ENCODE data around the gene TRPM4.
A peak's percentile ranks its signal among the peaks of the same experiment; 100 is the strongest.

The TRPM4 gene

DNA sequence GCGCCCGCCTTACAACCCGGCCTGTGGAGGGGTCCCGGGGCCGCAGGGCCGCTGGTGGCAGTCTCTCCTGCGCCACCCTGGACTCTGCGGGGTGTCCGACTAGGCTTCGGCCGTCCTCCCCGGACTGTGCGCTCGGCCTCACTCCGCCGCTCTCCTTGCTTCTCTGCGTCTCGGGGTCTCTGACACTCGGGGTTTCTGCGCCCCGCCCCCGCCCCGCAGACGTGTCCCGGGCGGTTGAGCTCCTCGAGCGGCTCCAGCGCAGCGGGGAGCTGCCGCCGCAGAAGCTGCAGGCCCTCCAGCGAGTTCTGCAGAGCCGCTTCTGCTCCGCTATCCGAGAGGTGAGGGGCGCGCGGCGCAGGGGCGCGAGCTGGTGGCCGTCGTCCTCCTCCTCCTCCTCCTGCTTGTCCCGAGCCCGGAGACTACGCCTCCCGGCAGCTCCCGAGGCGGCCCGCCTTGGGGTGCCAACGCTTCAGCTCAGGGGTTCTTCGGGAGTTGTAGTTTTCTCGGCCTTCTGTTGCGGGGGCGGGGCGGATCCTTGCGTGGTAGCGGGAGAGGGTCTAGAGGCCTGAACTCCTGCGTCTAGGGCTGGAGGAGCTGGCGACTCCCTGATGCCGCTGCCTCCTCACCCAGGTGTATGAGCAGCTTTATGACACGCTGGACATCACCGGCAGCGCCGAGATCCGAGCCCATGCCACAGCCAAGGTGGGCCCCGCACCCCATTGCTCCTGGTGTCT is 42.8 kb upstream of the TRPM4 start:
- DNase-seq (ENCODE audit: insufficient read length, low spot score) (no peak), FAIRE-seq (no peak)
- TF ChIP-seq, protein P1, sequence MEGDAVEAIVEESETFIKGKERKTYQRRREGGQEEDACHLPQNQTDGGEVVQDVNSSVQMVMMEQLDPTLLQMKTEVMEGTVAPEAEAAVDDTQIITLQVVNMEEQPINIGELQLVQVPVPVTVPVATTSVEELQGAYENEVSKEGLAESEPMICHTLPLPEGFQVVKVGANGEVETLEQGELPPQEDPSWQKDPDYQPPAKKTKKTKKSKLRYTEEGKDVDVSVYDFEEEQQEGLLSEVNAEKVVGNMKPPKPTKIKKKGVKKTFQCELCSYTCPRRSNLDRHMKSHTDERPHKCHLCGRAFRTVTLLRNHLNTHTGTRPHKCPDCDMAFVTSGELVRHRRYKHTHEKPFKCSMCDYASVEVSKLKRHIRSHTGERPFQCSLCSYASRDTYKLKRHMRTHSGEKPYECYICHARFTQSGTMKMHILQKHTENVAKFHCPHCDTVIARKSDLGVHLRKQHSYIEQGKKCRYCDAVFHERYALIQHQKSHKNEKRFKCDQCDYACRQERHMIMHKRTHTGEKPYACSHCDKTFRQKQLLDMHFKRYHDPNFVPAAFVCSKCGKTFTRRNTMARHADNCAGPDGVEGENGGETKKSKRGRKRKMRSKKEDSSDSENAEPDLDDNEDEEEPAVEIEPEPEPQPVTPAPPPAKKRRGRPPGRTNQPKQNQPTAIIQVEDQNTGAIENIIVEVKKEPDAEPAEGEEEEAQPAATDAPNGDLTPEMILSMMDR (IDR thresholded peaks at IDR 0.05; ENCODE audit: insufficient read depth, missing control alignments): no peak

GRCh38 chr19:49116544-49116943 is 41.0 kb upstream of the TRPM4 start:
- no peak for DNase-seq (ENCODE audit: insufficient read length, low spot score)
- TF ChIP-seq, protein P1 (IDR thresholded peaks at IDR 0.05; ENCODE audit: insufficient read depth, missing control alignments): no peak
- FAIRE-seq: no peak

DNA sequence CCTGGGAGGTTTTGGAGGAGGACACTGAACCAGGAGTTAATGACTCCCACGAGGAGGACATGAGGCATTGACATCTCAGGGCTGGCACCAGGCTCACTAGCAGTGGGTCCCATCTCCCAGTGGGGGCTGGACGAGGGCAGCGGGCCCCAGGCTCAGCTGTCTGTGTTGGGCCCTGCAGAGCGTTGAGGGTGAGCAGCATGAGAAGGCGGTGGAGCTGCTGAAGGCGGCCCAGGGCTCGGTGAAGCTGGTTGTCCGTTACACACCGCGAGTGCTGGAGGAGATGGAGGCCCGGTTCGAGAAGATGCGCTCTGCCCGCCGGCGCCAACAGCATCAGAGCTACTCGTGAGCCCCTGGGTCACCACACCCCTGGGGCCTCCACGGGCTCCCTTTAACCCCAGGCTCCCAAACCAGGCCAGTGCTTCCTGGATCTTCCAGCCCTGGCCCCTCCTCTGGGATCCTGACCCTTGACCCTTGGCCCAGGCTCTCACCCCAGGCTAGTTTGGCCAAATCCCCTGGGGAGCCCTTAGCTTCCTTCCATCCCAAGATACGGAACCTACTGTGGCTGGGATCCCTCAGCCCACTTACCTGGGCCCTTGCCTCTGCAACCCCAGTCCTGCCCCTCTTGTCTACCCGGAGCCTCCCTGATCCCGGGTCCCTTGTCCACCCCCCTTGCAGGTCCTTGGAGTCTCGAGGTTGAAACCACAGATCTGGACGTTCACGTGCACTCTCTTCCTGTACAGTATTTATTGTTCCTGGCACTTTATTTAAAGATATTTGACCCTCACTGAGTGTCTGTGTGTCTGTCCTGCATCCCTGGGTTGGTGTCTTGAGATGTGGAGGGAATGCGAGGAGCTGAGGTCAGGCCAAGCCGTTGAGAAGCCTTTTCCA is 39.7 kb upstream of the TRPM4 start:
- FAIRE-seq (no peak), DNase-seq (ENCODE audit: insufficient read length, low spot score) (no peak)

GRCh38 chr19:49118565-49119410 is 38.8 kb upstream of the TRPM4 start, which contains the start of gene C19orf73:
TSS of gene C19orf73 (minus strand) at chr19:49119143. CDS start at chr19:49119022, 121 bp downstream.
- DNase-seq (ENCODE audit: insufficient read length, low spot score) (peak; percentile 92), FAIRE-seq (no peak)
- TF ChIP-seq, protein P1 (IDR thresholded peaks at IDR 0.05; ENCODE audit: insufficient read depth, missing control alignments): no peak

More for the DNA sequence above, 39.7 kb upstream of the TRPM4 start:
- TF ChIP-seq, protein P1 (IDR thresholded peaks at IDR 0.05; ENCODE audit: insufficient read depth, missing control alignments): no peak

- TF ChIP-seq, protein P1 (IDR thresholded peaks at IDR 0.05; ENCODE audit: insufficient read depth, missing control alignments): no peak
- no peak for DNase-seq (ENCODE audit: insufficient read length, low spot score)
- no peak for FAIRE-seq
Measured at GRCh38 chr19:49119411-49120324, 37.9 kb upstream of the TRPM4 start, which contains the start of gene PPFIA3. TSS of gene PPFIA3 (plus strand) at chr19:49119544. CDS start at chr19:49127874, 8,330 bp downstream.

- DNase-seq (ENCODE audit: insufficient read length, low spot score): no peak
- no peak for FAIRE-seq
- TF ChIP-seq, protein P1 (IDR thresholded peaks at IDR 0.05; ENCODE audit: insufficient read depth, missing control alignments): no peak
Measured at GRCh38 chr19:49120325-49120683, 37.3 kb upstream of the TRPM4 start.
